GM13977 (cell line): ENCODE measurements around the gene NPS.

Experiments
- DNase-seq: peaks from one replicate; pipeline ENCODE4 v3.0.0; 2012; ENCODE audit warnings: low spot score
- in situ Hi-C: fragments of 300-500 bp; cut with MboI; formaldehyde crosslinking; loops from one replicate; pipeline ENCODE4 v1.12.0; 2022; ENCODE audit warnings: low sequenced_read_pairs, low pct_unique_long_range_greater_than_20kb, mixed read lengths, inconsistent platforms; ENCODE audit not compliant: unreplicated experiment
- TF ChIP-seq, protein P1 (sequence below): IDR thresholded peaks from 2 replicates; pipeline ENCODE4 v1.5.1; 2012; ENCODE audit warnings: mild to moderate bottlenecking, control low read depth; ENCODE audit not compliant: insufficient read depth; ENCODE audit errors: extremely low read depth, missing control alignments

The NPS gene

DNA sequence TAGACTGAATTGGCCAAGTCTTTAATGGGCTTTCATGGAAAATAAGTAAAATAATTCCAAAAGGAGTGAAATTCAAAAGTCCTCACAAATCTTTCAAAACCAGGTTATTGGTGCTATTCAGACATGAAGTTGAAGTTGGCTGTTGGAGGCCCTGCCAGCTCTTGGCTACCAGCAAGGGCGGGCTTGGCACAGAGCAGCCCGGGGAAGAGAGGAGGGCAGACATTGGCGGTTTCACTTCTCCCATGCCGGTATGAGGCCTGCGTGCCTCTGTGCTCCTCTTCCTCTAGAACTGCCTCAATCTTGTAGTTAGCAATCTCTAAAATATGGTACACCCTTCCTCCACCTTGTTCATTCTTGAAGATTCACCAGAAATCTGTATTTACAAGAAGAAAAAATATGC lies 16.4 kb upstream of the NPS start:
- in situ Hi-C loops: no loop called here
- TF ChIP-seq, protein P1, sequence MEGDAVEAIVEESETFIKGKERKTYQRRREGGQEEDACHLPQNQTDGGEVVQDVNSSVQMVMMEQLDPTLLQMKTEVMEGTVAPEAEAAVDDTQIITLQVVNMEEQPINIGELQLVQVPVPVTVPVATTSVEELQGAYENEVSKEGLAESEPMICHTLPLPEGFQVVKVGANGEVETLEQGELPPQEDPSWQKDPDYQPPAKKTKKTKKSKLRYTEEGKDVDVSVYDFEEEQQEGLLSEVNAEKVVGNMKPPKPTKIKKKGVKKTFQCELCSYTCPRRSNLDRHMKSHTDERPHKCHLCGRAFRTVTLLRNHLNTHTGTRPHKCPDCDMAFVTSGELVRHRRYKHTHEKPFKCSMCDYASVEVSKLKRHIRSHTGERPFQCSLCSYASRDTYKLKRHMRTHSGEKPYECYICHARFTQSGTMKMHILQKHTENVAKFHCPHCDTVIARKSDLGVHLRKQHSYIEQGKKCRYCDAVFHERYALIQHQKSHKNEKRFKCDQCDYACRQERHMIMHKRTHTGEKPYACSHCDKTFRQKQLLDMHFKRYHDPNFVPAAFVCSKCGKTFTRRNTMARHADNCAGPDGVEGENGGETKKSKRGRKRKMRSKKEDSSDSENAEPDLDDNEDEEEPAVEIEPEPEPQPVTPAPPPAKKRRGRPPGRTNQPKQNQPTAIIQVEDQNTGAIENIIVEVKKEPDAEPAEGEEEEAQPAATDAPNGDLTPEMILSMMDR: no peak
- no peak for DNase-seq

DNA sequence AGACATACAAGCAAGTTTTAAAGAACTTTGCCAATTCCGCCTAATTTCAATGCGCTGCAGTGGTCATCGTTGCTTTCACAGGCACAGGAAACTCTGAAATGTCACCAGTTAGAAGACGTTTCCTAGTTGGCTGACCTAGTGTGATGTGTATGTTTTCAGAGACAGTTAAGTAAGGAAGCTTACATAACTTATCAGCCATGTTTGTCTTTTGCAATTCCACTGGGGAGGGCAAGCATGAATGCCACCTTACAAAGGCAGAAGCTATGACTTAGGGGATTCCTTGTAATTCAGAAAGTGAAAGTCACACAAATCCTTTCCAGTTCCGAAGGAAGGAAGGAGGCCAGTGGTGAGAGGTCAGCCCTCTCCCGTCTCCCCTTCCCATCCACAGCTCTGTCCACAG lies 15.0 kb upstream of the NPS start:
- TF ChIP-seq, protein P1: no peak
- no peak for DNase-seq
- in situ Hi-C loops: no loop called here

DNA sequence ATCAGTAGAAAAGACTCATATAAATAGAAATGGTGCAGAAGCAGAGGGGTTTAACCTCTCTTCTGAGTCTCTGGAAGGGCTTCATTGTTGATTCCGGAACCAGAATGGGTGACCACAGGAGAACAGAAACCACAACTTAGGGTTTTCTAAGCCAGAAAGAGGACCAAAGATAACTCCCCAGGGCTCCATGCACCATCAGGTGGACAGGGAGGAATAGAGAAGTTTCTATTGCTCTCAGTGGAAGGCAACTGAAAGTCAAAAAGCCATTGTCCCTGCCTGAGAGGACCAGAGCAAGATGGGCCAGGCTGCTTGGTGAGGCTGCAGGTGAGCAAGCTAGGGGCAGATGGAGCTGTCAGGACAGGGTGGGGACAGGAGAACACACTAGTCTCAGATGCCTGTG lies 14.6 kb upstream of the NPS start:
- in situ Hi-C loops: no loop called here
- no peak for DNase-seq

DNA sequence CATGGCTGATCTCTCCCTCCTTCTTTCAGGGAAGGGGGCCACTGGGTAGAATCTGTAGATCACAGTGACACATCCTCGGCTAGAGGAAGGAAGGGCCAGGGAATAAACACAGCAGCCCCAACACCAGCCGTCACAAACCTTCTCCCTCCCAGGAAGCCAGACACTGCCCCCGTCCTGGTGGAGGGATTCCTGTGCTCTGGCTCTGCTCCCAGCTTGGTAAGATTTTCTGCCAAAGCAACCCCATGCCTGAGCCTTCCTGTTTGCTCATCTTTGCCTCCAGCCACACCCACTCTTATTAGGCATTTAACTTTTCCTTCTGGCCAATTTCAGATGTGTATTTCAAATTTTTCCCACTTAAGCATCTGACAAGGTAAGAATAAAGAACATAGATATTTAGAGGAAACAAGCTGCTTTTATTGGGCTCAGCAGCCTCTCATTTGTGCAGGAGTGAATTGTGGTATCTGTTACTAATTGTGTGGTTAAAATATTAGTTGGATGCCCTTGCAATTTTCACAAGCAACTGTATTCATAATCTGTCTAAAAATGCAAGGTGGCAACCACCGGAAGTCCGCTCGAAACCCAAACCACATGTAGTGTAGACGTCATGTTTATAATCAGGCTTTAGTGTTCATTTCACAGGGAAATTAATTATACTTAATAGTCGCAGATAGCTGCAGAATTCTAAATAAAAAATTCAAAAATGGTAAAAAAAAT lies 13.2 kb upstream of the NPS start:
- in situ Hi-C loops: no loop called here
- DNase-seq: no peak
- TF ChIP-seq, protein P1: no peak

More for the DNA sequence above, 14.6 kb upstream of the NPS start:
- TF ChIP-seq, protein P1: no peak

DNA sequence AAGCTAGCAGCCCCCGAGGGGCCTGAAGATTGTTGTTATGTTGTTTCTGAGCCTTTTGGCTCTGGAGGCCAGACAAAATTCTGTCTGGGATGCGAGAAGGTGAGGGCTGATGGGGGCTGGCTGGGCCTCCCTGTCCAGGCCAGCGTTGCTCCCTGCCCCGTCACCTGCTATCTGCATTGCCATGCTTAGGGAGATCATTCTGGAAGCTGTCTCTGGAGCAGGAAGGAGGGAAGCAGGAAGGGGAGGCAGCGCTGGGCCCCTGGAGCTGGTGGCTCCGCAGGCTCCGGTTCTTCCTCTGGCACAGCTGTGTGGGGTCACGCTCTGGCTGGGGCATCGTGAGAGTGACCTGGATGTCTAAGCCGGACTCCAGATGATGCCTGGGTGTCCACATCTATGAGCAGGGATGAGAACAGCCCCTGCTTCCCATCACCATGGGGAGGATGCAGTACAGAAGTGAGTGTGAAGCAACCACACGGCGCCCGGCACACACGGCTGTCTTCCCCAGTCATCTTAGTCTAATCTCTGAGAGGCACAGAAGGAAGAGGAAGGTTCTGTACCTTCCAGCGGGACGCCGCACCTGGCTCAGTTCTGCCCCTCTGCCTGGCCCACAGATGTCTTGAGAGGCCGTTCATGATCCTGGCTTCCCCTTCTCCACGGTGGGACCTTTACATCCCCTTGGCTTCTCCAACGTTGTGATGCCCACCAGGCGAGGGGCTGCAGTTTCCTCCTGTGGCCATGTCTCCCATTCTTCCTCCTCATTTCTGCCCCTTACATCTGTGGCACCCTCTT lies 11.9 kb upstream of the NPS start:
- in situ Hi-C loops: no loop called here
- TF ChIP-seq, protein P1: no peak
- no peak for DNase-seq

DNA sequence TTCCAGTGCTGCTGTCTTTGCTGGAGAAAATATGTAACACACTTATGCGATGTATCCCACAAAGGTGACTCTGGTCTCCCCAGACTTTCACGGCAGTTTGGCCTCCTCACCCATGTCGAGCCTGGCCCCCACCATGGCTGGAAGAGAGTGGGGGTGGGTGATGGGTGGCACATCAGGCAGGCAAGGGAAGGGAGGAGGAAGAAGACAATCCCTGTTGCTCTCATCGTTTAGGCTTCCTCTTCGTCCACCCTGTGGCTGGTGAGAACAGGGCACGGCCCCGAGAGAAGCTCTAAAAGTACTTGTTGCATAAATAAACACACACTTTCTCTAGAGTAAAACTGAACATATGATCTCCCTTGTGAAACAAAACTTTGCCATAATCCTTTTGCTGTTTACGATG lies 11.2 kb upstream of the NPS start:
- TF ChIP-seq, protein P1: no peak
- DNase-seq: no peak
- in situ Hi-C loops: no loop called here
